ENCODE measurements around the gene LGALS9. TPM values are rescaled to one million over a fixed set of nuclear protein-coding genes. Genes with fewer than 3 reads are reported as not detected.
"Not testable (repeated sequence)": the region's sequence is repeated elsewhere in the genome, so short reads cannot be mapped to it uniquely, and the experiment has no call there.

The LGALS9 gene
- total RNA-seq, 1 experiment from 2014 or later, result not detected

GRCh38 chr17:27623614-27624013, 7.4 kb upstream of the LGALS9 start:
- no peak for DNase-seq (ENCODE audit: low spot score)
- in situ Hi-C loops (cut with HindIII; ENCODE audit: low sequenced_read_pairs), result no loop called here

GRCh38 chr17:27624539-27624938, 6.4 kb upstream of the LGALS9 start:
- DNase-seq (ENCODE audit: low spot score), result no peak
- in situ Hi-C loops (cut with HindIII; ENCODE audit: low sequenced_read_pairs), result no loop called here

DNA sequence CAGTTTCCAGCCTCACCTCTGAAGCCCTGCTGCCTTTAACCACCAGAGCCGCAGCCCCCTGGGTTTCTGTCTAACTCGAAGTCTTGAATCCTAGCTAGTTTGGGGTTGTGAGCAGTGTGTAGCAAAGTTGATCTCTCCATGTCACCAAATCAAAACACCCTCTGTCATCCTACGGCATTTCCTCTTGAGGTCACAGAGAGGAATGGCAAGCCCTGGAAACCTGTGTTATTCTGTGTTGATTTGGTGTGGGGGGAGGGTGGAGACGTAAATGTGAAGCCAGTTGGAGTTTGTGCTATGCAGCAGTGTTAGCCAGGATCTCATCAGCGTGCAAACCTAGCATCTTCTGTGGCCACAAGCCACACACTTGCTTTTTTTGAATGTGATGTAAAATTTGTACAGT, 5.1 kb upstream of the LGALS9 start:
- in situ Hi-C loops (cut with HindIII; ENCODE audit: low sequenced_read_pairs), result no loop called here
- DNase-seq (ENCODE audit: low spot score), result no peak

DNA sequence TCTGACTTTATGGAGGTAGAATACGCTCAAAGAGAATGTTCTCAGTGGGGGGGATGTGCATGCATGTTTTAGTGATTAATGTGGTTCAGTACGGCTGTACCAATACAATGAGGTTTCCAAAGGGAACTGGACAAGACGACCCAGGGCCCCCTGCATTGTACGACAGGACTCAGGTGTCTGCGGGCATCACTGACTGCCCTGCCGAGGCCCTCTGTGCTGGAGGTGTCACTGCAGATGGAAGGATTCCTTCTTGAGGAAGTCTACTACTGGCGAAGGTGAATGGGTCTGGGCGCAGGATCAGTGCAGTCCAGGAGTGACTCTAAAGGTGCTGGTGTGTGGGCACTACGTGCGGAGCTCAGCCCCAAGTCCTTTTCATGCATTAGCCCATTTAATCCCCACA, 3.5 kb upstream of the LGALS9 start:
- no peak for DNase-seq (ENCODE audit: low spot score)
- in situ Hi-C loops (cut with HindIII; ENCODE audit: low sequenced_read_pairs), result no loop called here

GRCh38 chr17:27628376-27628775, 2.6 kb upstream of the LGALS9 start:
- no peak for DNase-seq (ENCODE audit: low spot score)
- in situ Hi-C loops (cut with HindIII; ENCODE audit: low sequenced_read_pairs), result no loop called here

GRCh38 chr17:27629260-27629659, 1.7 kb upstream of the LGALS9 start:
- in situ Hi-C loops (cut with HindIII; ENCODE audit: low sequenced_read_pairs); DNase-seq (ENCODE audit: low spot score): not testable (repeated sequence)

DNA sequence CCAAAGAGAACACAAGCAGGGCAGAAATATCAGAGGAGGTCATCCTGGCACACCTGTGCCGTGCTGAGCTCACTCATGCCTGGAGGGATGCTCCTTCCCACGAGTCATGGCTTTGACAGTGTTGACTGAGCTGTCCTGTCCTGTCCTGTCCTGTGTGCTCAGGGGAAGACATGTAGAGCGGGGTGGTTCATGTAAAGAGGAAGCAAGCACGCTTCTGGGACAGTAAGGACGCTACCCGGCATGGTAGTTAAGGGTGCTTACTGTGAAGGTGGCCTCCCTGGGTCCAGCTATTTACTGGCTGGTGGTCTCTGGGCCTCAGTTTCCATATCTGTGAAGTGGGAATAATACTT, 398 bp downstream of the LGALS9 start:
- no peak for DNase-seq (ENCODE audit: low spot score)

DNA sequence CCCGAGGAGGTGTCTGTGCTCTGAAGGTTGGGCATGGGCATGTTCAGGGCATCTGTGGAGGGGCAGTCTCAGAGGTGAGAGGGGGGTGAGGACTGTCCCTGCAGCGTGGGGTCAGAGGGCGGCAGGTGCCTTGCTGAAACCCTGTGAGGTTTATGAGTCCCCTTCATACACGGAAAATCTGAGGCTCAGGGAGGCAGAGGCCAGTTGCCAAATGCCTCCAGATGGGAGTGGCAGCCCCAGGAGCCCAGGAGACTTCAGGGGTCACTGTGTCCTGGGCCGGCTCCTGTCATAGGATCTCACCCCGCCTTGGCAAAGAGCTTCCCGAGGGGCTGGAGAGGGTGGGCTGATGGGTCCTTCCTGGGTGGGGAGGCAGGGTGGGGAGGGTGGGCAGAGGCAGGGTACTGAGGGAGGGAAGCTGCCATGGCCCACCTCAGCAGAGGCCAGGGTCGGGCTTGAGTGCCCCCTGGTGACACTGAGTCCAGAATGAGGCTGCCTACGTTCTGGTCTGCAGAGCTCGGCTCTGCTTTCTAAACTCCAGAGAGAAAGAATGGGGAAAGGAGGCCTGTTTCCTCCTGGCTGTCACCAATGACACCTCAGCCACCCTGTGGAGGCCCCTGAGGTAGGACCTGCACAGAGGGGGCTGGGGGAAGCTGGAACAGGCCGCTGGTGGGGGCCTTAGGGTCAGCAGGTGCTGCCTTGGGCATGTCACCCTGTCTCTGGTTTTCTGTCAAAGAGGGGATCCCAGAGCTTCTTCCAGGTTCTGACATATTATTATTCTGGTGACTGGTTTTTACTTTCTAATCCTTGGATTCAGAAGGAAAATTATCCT, 1.1 kb downstream of the LGALS9 start:
- no peak for DNase-seq (ENCODE audit: low spot score)

More for the DNA sequence above, 398 bp downstream of the LGALS9 start:
- in situ Hi-C loops (cut with HindIII; ENCODE audit: low sequenced_read_pairs), result no loop called here

DNA sequence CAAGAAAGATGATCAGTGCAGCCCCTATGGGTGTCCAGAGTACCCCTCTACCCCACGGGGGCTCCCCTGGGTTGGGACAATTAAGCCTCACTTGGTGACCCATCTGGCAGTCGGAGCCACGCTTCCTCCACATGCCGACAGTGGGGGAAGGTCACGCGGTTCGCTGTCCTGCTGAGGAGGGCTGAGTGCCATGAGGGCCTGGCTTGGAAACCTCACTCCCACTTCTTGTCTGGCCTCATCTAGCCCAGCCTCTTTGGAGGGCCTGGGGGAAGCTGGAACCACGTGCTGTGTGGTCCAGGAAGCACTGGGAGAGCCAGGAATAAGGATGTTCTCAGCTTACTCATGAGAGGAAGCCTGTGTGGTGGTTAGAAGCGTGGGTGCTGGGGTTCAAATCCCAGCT, 1.8 kb downstream of the LGALS9 start:
- peak; percentile 23 for DNase-seq (ENCODE audit: low spot score)
- in situ Hi-C loops (cut with HindIII; ENCODE audit: low sequenced_read_pairs), result not testable (repeated sequence)

More for the DNA sequence above, 1.1 kb downstream of the LGALS9 start:
- in situ Hi-C loops (cut with HindIII; ENCODE audit: low sequenced_read_pairs), result no loop called here

- no peak for DNase-seq (ENCODE audit: low spot score)
- in situ Hi-C loops (cut with HindIII; ENCODE audit: low sequenced_read_pairs), result no loop called here
These were observed 2.5 kb downstream of the LGALS9 start for GRCh38 chr17:27633312-27634025.

- in situ Hi-C loops (cut with HindIII; ENCODE audit: low sequenced_read_pairs), result no loop called here
- DNase-seq (ENCODE audit: low spot score), result no peak
These were observed 3.0 kb downstream of the LGALS9 start for GRCh38 chr17:27634026-27634335.

GRCh38 chr17:27634776-27635175, 3.8 kb downstream of the LGALS9 start:
- in situ Hi-C loops (cut with HindIII; ENCODE audit: low sequenced_read_pairs), result no loop called here
- no peak for DNase-seq (ENCODE audit: low spot score)

- in situ Hi-C loops (cut with HindIII; ENCODE audit: low sequenced_read_pairs), result no loop called here
- no peak for DNase-seq (ENCODE audit: low spot score)
These were observed 4.4 kb downstream of the LGALS9 start for GRCh38 chr17:27635275-27635823.

- DNase-seq (ENCODE audit: low spot score); in situ Hi-C loops (cut with HindIII; ENCODE audit: low sequenced_read_pairs): not testable (repeated sequence)
These were observed 5.1 kb downstream of the LGALS9 start for GRCh38 chr17:27636005-27636520.

DNA sequence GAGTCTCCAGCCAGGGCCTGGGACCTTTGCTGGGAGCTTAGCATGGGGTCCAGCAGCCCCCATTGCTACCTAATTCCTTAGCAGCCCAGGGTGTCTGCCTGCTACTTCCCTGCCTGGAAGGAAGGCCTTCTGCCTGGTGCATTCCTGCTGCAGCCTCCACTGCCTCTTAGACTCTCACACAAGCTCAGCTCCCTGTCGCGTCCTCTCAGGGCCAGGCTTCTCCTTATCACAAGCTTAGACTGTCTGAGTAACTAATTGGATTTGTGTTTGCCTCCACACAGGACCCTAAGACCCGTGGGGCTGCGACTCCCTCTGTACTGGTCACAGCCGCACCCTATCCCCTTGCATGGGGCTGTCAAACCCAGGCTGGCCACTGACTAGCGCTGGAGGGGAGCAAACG, 6.8 kb downstream of the LGALS9 start:
- DNase-seq (ENCODE audit: low spot score), result not testable (repeated sequence)

GRCh38 chr17:27638415-27638914, 7.5 kb downstream of the LGALS9 start:
- DNase-seq (ENCODE audit: low spot score); in situ Hi-C loops (cut with HindIII; ENCODE audit: low sequenced_read_pairs): not testable (repeated sequence)

More for the DNA sequence above, 6.8 kb downstream of the LGALS9 start:
- in situ Hi-C loops (cut with HindIII; ENCODE audit: low sequenced_read_pairs), result not testable (repeated sequence)

GRCh38 chr17:27640790-27641189, 9.8 kb downstream of the LGALS9 start:
- in situ Hi-C loops (cut with HindIII; ENCODE audit: low sequenced_read_pairs), result no loop called here
- DNase-seq (ENCODE audit: low spot score), result no peak

- no peak for DNase-seq (ENCODE audit: low spot score)
- in situ Hi-C loops (cut with HindIII; ENCODE audit: low sequenced_read_pairs), result no loop called here
These were observed 13.6 kb downstream of the LGALS9 start for GRCh38 chr17:27644586-27644985.

DNA sequence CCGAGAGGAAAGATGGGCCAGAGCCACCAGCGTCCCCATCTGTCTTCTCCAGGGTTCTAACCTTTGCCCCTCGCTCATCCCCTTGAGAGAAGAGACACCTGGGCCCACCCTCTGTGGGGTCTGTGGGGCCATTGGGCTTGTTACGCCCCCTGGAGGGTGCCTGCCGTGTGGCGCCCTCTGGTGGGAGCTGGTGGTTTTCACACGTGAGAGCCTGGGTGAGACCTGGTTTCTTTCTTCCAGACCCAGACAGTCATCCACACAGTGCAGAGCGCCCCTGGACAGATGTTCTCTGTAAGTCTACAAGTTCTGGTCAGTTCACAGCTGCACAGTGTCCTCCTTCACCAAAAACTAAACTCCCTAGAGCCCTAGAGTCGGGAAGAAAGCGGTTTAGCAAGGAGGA, 14.6 kb downstream of the LGALS9 start:
- DNase-seq (ENCODE audit: low spot score); in situ Hi-C loops (cut with HindIII; ENCODE audit: low sequenced_read_pairs): not testable (repeated sequence)

GRCh38 chr17:27646232-27646631, 15.2 kb downstream of the LGALS9 start:
- DNase-seq (ENCODE audit: low spot score), result no peak
- in situ Hi-C loops (cut with HindIII; ENCODE audit: low sequenced_read_pairs), result no loop called here

Measured in G401 (cell line).